Measurements from ENCODE around the gene SCRN1. TPM values are rescaled to one million over a fixed set of nuclear protein-coding genes. Genes with fewer than 3 reads are reported as not detected.
A peak's percentile ranks its signal among the peaks of the same experiment; 100 is the strongest.

SCRN1 gene
- total RNA-seq, 1 donor from 2014 or later = 61.2 TPM

- DNase-seq (ENCODE audit: low spot score) = no peak
Measured at GRCh38 chr7:29926741-29927140, 62.9 kb downstream of the SCRN1 start.

GRCh38 chr7:29926216-29926615 is 63.4 kb downstream of the SCRN1 start:
- no peak for DNase-seq (ENCODE audit: low spot score)

- DNase-seq (ENCODE audit: low spot score) = no peak
Measured at GRCh38 chr7:29924684-29925083, 64.9 kb downstream of the SCRN1 start.

- no peak for DNase-seq (ENCODE audit: low spot score)
Measured at GRCh38 chr7:29924006-29924405, 65.6 kb downstream of the SCRN1 start.

- no peak for DNase-seq (ENCODE audit: low spot score)
Measured at GRCh38 chr7:29922921-29923700, 66.5 kb downstream of the SCRN1 start.

- peak; percentile 51 for DNase-seq (ENCODE audit: low spot score)
Measured at GRCh38 chr7:29921404-29922010, 68.1 kb downstream of the SCRN1 start.

GRCh38 chr7:29920491-29920890 is 69.1 kb downstream of the SCRN1 start:
- DNase-seq (ENCODE audit: low spot score) = no peak

- no peak for DNase-seq (ENCODE audit: low spot score)
Measured at GRCh38 chr7:29919790-29920189, 69.8 kb downstream of the SCRN1 start.

- DNase-seq (ENCODE audit: low spot score) = no peak
Measured at GRCh38 chr7:29918850-29919249, 70.8 kb downstream of the SCRN1 start.

GRCh38 chr7:29917641-29918040 is 72.0 kb downstream of the SCRN1 start:
- no peak for DNase-seq (ENCODE audit: low spot score)

- no peak for DNase-seq (ENCODE audit: low spot score)
Measured at GRCh38 chr7:29915481-29916215, 74.0 kb downstream of the SCRN1 start.

- no peak for DNase-seq (ENCODE audit: low spot score)
Measured at GRCh38 chr7:29914180-29914579, 75.4 kb downstream of the SCRN1 start.

GRCh38 chr7:29906200-29907022 is 83.2 kb downstream of the SCRN1 start:
- no peak for DNase-seq (ENCODE audit: low spot score)

GRCh38 chr7:29900745-29901144 is 88.9 kb downstream of the SCRN1 start:
- DNase-seq (ENCODE audit: low spot score) = no peak

- DNase-seq (ENCODE audit: low spot score) = no peak
Measured at GRCh38 chr7:29898301-29898700, 91.3 kb downstream of the SCRN1 start.

- no peak for DNase-seq (ENCODE audit: low spot score)
Measured at GRCh38 chr7:29896685-29897411, 92.8 kb downstream of the SCRN1 start.

- no peak for DNase-seq (ENCODE audit: low spot score)
Measured at GRCh38 chr7:29895559-29895958, 94.0 kb downstream of the SCRN1 start.

- no peak for DNase-seq (ENCODE audit: low spot score)
Measured at GRCh38 chr7:29894256-29894655, 95.3 kb downstream of the SCRN1 start.

- DNase-seq (ENCODE audit: low spot score) = no peak
Measured at GRCh38 chr7:29893351-29893965, 96.1 kb downstream of the SCRN1 start.

- no peak for DNase-seq (ENCODE audit: low spot score)
Measured at GRCh38 chr7:29892231-29892630, 97.4 kb downstream of the SCRN1 start.

GRCh38 chr7:29891766-29892165 is 97.8 kb downstream of the SCRN1 start:
- DNase-seq (ENCODE audit: low spot score) = no peak
